Ascending aorta (tissue), 2 donors: ENCODE data around the gene TRIM24. TPM values are rescaled to one million over a fixed set of nuclear protein-coding genes. Genes with fewer than 3 reads are reported as not detected.

Source experiments
- DNase-seq, 2 donors: peaks; one replicate each; pipeline ENCODE4 v3.0.0-alpha.2; 2019; ENCODE audit warnings: low spot score in 2 of 2
- H3K27ac ChIP-seq, 2 donors: fragments of 200-600 bp; sonication (generic); one replicate each; pipeline ENCODE4 v1.5.1; 2016 to 2017; ENCODE audit warnings: mild to moderate bottlenecking in 1 of 2
- H3K27me3 ChIP-seq: fragments of 200-600 bp; sonication (generic); one replicate; pipeline ENCODE4 v1.5.1; 2017
- H3K36me3 ChIP-seq, 2 donors: fragments of 200-600 bp; sonication (generic); one replicate each; pipeline ENCODE4 v1.5.1; 2016
- H3K4me1 ChIP-seq, 2 donors: fragments of 200-600 bp; sonication (generic); one replicate each; pipeline ENCODE4 v1.5.1; 2016 to 2017; ENCODE audit warnings: mild to moderate bottlenecking in 1 of 2
- H3K4me3 ChIP-seq, 2 donors: fragments of 200-600 bp; sonication (generic); one replicate each; pipeline ENCODE4 v1.5.1; 2016 to 2017; ENCODE audit warnings: mild to moderate bottlenecking in 1 of 2
- H3K9me3 ChIP-seq, 2 donors: fragments of 200-600 bp; sonication (generic); one replicate each; pipeline ENCODE4 v1.5.1; 2016
- intact Hi-C: fragments of 100-400 bp; cut with DNase I; formaldehyde crosslinking; loops from one replicate; pipeline ENCODE4 v1.15.1; 2023
- total RNA-seq: library from RNA; depleted of rRNA; stranded (reverse); fragments of >200 nt; gene quantifications from one replicate; pipeline ENCODE4 v1.1.0, GENCODE V29; 2016
- TF ChIP-seq, protein P1 (sequence below), 3 experiments: fragments of 200-600 bp in 2 of 3; fragments of 450-650 bp in 1 of 3; sonication (generic) in 2 of 3; IDR thresholded peaks; one replicate each; pipeline ENCODE4 v1.5.1; 2016 to 2019; ENCODE audit warnings: antibody characterized with exemption in 3 of 3, mild to moderate bottlenecking in 1 of 3, moderate library complexity in 1 of 3

The TRIM24 gene
- total RNA-seq, 1 donor from 2014 or later = 2.3 TPM

DNA sequence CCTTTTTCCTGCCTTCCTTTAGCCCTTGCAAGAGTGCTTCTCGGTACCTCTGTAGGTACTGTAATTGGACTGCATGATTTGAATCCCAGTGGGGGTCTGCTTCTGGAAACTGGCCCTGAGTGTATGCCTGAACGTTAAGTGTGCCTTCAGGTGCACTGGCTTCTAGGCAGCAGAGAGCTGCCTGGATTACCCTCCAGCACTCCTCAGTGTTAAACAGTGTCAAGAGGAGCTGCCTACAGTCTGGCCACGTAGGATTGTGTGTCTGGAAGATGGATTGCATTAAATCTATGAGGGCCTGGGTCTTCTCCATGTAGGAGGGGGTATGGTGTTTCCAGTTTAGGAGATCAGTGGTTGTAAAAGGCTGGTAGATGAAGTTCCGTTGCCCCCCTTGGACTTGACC, 103.7 kb downstream of the TRIM24 start:
- no peak for DNase-seq
- intact Hi-C loops = no loop called here
- H3K4me3 ChIP-seq = no peak overlapping the region
- H3K36me3 ChIP-seq = peaks cover 59 to 95% of the 10 kb centered on the region in 2 donors
- no peaks in the 10 kb centered on the region for H3K4me1 ChIP-seq
- no peaks in the 10 kb centered on the region for H3K27me3 ChIP-seq
- no peak overlapping the region for H3K27ac ChIP-seq
- TF ChIP-seq, protein P1, sequence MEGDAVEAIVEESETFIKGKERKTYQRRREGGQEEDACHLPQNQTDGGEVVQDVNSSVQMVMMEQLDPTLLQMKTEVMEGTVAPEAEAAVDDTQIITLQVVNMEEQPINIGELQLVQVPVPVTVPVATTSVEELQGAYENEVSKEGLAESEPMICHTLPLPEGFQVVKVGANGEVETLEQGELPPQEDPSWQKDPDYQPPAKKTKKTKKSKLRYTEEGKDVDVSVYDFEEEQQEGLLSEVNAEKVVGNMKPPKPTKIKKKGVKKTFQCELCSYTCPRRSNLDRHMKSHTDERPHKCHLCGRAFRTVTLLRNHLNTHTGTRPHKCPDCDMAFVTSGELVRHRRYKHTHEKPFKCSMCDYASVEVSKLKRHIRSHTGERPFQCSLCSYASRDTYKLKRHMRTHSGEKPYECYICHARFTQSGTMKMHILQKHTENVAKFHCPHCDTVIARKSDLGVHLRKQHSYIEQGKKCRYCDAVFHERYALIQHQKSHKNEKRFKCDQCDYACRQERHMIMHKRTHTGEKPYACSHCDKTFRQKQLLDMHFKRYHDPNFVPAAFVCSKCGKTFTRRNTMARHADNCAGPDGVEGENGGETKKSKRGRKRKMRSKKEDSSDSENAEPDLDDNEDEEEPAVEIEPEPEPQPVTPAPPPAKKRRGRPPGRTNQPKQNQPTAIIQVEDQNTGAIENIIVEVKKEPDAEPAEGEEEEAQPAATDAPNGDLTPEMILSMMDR (IDR thresholded peaks at IDR 0.05) = no peak
- peaks cover 19 to 38% of the 10 kb centered on the region in 2 donors for H3K9me3 ChIP-seq

DNA sequence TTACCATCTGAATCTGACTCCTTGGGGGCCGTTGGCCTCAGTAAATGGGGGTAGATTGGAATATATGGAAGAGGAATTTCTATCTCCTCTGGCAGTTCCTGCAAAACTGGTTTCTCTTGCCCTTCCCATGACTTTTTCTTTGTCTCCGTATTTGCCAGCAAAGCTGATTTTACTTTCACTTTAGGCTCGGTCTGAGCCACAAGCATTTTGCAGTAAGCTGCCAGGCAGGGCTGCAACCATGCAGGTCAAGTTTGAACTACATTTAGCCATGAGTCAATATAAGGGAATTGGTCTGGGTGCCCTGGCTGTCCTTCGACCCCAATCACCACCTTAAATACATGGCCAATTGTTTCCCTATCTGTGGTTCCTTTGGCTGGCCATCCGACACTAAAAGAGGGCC, 104.3 kb downstream of the TRIM24 start:
- H3K36me3 ChIP-seq = peaks cover 61 to 89% of the 10 kb centered on the region in 2 donors
- no peak for DNase-seq
- peaks cover 19 to 38% of the 10 kb centered on the region in 2 donors for H3K9me3 ChIP-seq
- TF ChIP-seq, protein P1 (IDR thresholded peaks at IDR 0.05) = no peak
- H3K27ac ChIP-seq = no peak overlapping the region
- no peak overlapping the region for H3K4me3 ChIP-seq
- H3K4me1 ChIP-seq = no peaks in the 10 kb centered on the region
- H3K27me3 ChIP-seq = no peaks in the 10 kb centered on the region
- intact Hi-C loops = no loop called here

DNA sequence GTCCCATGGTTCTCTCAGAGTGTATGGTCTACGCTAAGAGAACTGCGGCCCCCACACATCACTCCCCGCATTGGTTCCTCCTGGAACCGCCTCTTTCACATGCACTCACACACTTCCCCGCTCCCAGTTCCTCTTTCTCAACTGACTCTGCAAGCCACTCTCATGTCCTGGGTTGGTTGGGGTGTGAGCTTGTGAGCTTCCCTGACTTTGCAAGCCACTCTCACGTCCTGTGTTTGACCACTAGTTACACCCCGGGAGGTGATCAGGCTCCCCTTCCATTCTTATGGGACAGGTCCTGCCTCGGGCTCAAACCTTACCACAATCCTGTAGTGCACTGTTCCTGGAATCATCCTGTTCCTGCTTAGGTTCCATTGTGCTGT, 105.0 kb downstream of the TRIM24 start:
- TF ChIP-seq, protein P1 (IDR thresholded peaks at IDR 0.05) = no peak
- H3K9me3 ChIP-seq = peaks cover 19 to 38% of the 10 kb centered on the region in 2 donors
- H3K36me3 ChIP-seq = peaks cover 62 to 82% of the 10 kb centered on the region in 2 donors
- no peak overlapping the region for H3K27ac ChIP-seq
- intact Hi-C loops = no loop called here
- no peak overlapping the region for H3K4me3 ChIP-seq
- DNase-seq = no peak
- no peaks in the 10 kb centered on the region for H3K4me1 ChIP-seq
- no peaks in the 10 kb centered on the region for H3K27me3 ChIP-seq

DNA sequence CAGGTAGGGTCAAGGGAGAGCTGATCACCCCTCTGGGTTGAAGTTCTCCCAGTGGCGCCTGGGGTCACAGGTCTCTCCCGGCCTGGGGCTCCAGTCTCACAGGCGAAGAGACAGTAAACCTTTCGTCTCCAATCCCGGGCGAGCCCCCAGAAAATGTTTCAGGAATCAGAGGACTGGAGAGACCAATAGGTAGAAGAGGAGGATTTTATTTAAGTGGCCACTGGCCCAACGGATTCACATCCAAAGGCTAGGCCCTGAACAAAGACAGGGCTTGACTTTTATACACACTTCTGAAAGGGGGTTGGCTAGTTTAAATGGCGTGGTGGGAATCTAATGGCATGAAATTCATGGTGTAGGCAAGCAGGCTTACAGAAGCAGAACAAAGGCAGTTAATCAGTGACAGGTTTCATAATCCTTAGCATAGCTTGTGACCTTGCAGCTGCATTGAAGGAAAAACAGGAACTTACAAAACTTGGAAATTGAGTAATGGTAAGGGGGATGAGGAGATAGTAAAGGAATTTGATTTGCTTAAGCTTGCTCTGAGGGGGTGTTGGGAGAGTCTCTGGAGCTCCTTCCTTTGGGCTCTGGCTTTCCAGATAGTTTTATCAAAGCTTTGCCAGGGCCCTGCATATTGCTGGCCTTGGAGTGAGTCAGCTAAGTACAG, 105.5 kb downstream of the TRIM24 start:
- no peak overlapping the region for H3K27ac ChIP-seq
- no peak overlapping the region for H3K4me3 ChIP-seq
- TF ChIP-seq, protein P1 (IDR thresholded peaks at IDR 0.05) = no peak
- intact Hi-C loops = no loop called here
- H3K4me1 ChIP-seq = no peaks in the 10 kb centered on the region
- peaks cover 19 to 38% of the 10 kb centered on the region in 2 donors for H3K9me3 ChIP-seq
- peaks cover 60 to 82% of the 10 kb centered on the region in 2 donors for H3K36me3 ChIP-seq
- no peaks in the 10 kb centered on the region for H3K27me3 ChIP-seq
- no peak for DNase-seq

DNA sequence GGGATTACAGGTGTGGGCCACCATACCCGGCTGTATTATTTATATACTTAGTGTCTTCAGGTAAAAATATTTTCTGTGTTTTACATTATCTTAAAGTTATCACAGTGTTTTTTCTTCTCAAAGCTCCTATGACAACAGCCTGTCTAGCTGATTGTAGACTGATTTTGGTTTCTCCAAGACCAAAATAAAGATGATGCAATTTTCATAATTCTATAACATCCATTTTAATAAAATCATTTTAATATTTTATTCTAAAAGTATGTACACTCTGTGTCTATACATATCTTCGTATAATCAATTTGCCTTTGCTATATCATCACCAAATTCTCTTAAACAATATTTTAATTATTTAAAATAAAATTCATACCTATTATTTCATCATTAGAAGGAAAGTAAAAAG, 108.6 kb downstream of the TRIM24 start:
- Histone ChIP-seq H3K27ac (no peak overlapping the region), H3K27me3 (no peaks in the 10 kb centered on the region), H3K4me1 (no peaks in the 10 kb centered on the region), H3K4me3 (no peak overlapping the region), H3K36me3 (peaks cover 50 to 75% of the 10 kb centered on the region in 2 donors), H3K9me3 (peaks cover 19 to 33% of the 10 kb centered on the region in 2 donors)
- TF ChIP-seq, protein P1 (IDR thresholded peaks at IDR 0.05) = no peak
- DNase-seq = no peak
- intact Hi-C loops = no loop called here
